Astrocyte of the hippocampus (primary cell): ENCODE data around the gene SLC7A5.
A peak's percentile ranks its signal among the peaks of the same experiment; 100 is the strongest.
"Not testable (repeated sequence)": the region's sequence is repeated elsewhere in the genome, so short reads cannot be mapped to it uniquely, and the experiment has no call there.

Source experiments
- DNase-seq: peaks from one replicate; pipeline ENCODE4 v3.0.0; 2011; ENCODE audit warnings: low read depth, low spot score

Gene SLC7A5

DNA sequence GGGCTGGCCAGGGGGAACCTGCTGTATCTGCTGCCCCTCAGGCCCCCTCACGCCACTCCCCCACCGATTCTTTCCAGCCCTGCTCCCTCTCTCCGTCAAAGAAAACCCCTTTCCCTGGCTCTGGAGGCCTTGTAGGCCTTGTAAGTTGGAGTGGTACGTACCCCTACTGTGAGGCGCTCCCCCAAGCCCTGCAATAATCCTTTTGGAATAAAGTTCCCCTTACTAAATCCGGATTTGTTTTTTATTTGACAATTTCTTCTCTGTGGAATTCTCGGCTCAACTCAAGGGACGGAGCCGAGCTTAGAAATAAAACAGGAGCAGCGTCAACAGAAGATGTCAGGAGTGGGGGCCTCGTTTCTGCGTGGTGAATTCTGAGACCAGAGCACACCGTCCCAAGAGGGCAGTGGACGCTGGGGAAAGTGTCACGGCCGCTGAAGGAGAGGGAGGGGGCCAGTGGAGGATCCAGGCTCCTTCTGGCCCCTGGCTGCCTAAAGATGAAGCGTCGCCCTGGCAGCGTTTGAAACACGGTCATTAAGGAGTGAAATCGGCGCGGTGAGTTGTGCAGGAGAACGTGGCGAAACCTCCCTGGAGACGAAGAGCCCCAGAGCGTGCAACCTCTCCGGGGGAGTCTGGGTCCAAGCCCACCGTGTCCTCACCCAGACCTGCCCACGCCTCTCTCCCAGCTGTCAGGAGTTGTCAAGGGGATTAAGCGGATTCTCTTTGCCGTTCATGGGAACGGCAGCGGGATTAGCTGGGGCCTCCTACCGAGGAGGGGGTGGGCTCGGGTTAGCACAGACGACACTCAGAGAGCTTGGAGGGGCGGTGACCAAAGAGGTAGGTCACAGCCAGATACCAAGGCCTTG, 47.0 kb downstream of the SLC7A5 start:
- no peak for DNase-seq

DNA sequence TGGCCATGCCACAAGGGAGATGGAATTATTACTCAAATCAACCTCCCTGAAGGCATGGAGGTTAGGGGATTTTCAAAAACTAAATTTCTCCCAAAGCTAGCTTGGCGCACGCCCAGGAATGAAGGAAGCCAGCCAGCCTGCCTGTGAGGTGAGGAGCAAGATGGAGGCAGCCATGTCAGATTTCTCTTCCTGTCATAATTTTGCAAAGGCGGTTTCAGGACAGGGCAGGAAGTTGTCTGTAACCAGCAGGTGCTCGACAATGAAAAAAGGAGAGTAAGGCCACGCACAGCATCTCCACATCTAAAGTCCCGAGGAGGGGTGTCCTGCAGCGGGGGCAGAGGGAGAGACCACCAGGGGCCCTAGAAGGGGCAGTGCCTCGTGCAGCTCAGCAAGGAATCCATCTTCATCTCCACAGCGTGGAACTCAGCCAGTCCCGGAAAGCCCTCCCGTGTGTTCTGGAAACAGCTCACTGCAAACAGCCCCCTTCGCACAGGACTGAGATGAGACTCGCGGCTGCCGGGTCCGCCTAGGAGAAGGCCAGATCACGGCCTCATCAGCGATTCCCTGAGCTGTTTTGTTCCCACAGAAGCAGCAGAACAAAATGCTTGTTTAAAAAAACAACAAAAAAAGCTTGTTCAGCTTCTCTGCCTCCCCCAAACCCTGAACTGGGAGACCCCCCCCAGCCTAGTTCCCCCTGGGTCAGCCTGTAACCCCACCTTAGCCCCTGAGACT, 47.8 kb downstream of the SLC7A5 start:
- DNase-seq = no peak

GRCh38 chr16:87819983-87820382, 49.3 kb downstream of the SLC7A5 start:
- DNase-seq = no peak

DNA sequence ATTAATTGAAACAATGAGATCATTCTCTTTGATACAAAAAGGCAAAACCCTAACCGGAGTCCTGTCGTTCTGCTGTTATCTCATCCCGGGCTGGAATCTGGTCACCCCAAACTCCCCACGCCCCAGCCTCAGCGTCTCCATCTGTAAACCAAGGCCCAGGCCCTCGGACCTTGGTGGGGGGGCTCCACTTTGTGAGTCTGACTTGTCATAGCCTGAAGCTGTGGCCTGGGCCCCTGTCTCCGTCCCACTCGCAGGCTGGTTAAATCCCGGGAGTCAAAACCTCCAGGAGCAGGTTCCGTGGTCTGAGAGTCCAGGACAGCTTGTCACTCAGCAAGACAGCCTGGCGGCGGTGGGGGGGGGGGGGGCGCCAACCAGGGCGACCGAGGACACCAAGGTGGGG, 50.0 kb downstream of the SLC7A5 start:
- DNase-seq = no peak

- no peak for DNase-seq
These were observed 50.7 kb downstream of the SLC7A5 start for GRCh38 chr16:87818533-87819161.

- DNase-seq = no peak
These were observed 51.4 kb downstream of the SLC7A5 start for GRCh38 chr16:87817910-87818309.

DNA sequence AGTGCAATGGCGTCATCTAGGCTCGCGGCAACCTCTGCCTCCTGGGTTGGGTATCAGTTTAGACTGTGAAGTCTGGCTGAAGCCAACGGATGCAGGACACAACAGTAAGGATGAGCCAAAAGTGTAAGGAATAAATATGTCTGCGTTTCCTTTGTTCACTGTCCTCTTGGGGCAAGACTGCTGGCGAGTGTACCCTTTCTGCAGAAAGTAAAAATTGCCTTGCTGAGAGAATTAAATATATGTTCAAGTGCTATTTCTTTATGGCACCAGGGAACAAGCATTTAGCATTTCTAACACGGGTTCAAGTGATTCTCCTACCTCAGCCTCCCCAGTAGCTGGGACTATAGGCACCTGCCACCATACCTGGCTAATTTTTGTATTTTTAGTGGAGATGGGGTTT, 51.9 kb downstream of the SLC7A5 start:
- not testable (repeated sequence) for DNase-seq

- no peak for DNase-seq
These were observed 52.7 kb downstream of the SLC7A5 start for GRCh38 chr16:87816507-87817100.

GRCh38 chr16:87815567-87815966, 53.7 kb downstream of the SLC7A5 start:
- no peak for DNase-seq

DNA sequence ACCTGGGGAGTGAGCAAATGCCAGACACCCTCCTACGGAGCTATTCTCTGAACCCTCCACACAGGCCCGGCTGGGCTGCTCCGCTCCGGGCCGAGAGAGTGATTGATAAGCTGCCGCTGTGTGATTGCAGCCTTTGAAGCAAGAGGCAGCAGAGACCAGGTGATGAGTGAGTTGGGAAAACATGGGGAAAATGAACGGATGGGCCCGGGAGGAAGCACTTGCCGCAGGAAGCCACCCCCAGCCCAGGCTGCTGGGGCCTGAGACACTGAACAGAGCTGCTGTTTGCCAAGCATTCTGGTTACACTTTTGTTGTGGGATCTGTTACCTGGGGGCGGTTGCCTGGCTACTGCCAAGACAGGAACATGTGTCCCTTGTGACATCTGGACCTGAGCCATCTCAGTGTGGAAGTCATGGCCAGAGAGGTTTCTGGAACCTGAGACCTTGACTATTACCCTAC, 57.1 kb downstream of the SLC7A5 start:
- no peak for DNase-seq

- not testable (repeated sequence) for DNase-seq
These were observed 57.9 kb downstream of the SLC7A5 start for GRCh38 chr16:87811454-87811853.

GRCh38 chr16:87809150-87809902, 60.0 kb downstream of the SLC7A5 start:
- no peak for DNase-seq

DNA sequence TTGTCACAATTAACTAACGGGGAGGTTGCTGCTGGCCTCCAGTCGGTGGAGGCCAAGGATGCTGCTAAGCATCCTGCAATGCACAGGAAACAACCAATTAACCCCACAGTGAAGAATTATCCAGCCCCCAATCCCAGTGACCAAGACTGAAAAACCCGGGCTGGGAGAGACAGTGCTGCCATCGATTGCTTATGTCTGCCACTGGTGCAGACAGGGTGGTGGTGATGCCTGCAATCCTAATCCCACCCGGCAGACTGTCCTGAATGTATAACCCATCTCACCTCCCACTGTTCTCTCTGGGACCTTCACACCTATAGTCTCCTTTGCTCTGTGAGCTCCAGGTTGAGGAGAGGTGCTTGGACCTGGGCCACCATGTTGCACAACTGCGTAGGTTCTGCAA, 61.2 kb downstream of the SLC7A5 start:
- DNase-seq = no peak

DNA sequence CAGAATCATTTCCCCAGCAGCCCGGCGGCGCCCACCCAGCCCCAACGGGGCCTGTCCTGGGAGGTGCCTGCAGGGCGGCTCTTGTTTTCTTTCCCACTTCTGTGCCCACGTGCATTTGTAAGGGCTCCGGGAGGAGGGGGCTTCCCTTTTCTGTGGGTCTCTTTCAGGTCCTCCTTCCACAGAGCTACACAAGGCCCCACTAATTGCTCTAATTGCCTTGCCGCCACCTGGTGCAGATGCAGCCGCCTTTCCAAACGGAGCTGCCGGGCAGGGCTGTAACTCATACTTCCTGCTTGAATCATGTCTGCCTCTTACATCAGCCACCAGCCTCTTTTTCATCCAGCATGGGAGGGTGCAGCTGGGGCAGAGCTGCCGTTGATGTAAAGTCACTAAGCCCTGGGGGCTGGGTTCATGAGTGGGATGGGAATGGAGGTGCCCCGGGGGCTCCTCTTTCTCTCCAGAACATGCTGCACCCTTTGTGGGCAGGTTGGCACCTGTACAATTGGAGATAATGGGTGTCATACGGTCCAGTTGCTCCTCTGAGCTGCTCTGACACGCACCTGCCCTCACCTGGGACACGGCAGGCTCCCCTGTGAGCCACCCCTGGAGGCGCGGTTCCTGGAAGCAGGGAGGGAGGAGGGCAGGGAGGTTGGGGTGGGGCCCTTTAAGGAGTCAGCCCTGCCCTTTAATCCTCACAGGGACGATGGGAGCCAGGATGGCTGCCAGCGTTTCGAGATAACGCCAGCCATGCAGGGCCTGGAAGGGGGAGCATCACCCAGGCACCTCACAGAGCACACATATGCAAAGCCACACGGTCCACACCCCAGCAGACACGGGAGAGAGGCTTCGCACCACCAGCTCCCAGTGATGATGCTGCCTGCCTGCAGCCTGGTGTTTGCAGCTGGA, 62.4 kb downstream of the SLC7A5 start:
- DNase-seq = peak; percentile 86

DNA sequence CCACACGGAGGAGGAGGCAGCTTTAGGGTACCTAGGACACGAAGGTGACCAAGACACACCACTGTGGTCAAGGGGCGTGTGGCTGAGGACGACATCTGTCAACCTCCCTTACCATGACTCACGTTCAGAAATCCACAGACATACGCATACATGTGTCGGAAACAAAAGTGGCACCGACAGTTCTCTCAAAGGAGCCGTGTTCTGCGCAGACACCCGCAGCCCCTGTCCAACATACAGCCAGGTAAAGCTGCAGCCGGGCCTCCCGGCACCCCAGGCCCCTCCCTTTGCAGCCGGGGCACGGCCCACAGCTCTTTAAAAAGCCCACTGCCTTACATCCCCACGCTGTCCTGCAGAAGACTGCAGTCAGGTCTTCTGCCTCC, 63.1 kb downstream of the SLC7A5 start:
- DNase-seq = no peak

GRCh38 chr16:87803385-87803784, 65.9 kb downstream of the SLC7A5 start:
- DNase-seq = no peak

DNA sequence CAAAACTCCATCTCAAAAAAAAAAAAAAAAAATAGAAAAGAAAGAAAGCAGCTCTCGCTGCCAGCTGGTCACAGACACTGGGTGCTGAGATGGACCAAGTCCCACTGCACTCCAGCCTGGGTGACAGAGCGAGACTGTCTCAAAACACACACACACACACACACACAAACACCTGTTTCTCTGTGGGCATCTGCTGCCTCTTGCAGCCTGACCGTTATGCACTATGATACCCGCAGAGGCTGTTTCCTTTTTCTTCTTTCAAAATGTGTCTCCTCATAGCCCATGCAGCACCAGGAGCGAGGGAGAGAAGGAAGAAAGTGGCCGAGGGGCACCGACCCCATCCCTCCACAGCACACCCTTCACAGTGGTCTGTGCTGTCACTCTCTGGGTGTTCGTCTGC, 66.6 kb downstream of the SLC7A5 start:
- DNase-seq = no peak

DNA sequence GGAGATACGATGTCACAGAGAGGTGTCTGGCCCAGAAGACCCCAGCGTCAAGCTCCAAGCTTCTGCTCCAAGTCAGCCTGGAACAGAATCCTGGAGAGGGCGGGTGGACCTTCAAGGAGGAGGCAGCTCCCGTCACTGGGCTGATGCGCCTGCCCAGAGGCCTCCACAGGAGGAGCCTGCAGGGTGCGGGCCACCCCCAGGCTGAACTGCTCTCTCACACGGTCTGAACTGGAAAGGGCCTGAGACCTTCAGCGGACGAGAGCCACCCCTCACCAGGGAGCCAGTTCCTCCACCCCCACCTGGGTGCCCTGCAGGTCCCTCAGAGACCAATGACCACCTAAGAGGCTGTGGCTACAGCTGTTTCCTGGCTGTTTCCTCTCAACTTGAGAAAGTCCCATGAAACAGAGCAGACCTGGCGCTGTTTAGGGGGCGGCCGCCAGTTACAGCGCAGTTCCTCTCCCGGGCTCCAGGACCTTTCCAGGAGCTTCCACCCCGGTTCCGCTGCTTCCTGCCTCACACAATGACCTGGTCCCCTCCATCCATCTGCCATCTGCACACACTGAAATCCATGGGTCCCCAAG, 67.5 kb downstream of the SLC7A5 start:
- DNase-seq = no peak

- DNase-seq = no peak
These were observed 68.8 kb downstream of the SLC7A5 start for GRCh38 chr16:87800497-87800896.

GRCh38 chr16:87795336-87795735, 74.0 kb downstream of the SLC7A5 start:
- no peak for DNase-seq
